SK-N-SH (cell line): Measurements from ENCODE around the gene SLC6A3.

ENCODE experiments used
- EZH2phosphoT487 ChIP-seq: fragments of 200-600 bp; sonication (generic); IDR thresholded peaks from 2 replicates; pipeline ENCODE4 v1.6.1; 2017; ENCODE audit warnings: low read depth, mixed run types, mild to moderate bottlenecking, antibody characterized with exemption, moderate library complexity, borderline replicate concordance
- GABPA ChIP-seq: IDR thresholded peaks from 2 replicates; pipeline ENCODE4 v1.4.0; 2012; ENCODE audit warnings: low read depth, mild to moderate bottlenecking
- SMC3 ChIP-seq: IDR thresholded peaks from 2 replicates; pipeline ENCODE4 v1.6.1; 2012; ENCODE audit warnings: low read depth, low read length, improper control_type of control experiment
- YY1 ChIP-seq: IDR thresholded peaks from 2 replicates; pipeline ENCODE4 v1.4.0; 2012; ENCODE audit warnings: low read depth, mild to moderate bottlenecking
- TF ChIP-seq, protein P1 (sequence below): fragments of 200-600 bp; sonication (generic); IDR thresholded peaks from 2 replicates; pipeline ENCODE4 v1.6.1; 2017; ENCODE audit warnings: antibody characterized with exemption, mild to moderate bottlenecking, moderate library complexity
- TF ChIP-seq, protein P2 (sequence below): IDR thresholded peaks from 2 replicates; pipeline ENCODE4 v1.6.1; 2012; ENCODE audit warnings: mild to moderate bottlenecking, low read depth, low read length, moderate library complexity
- TF ChIP-seq, protein P3 (sequence below): fragments of 150-350 bp; IDR thresholded peaks from 2 replicates; pipeline ENCODE4 v1.6.1; 2016; ENCODE audit warnings: mild to moderate bottlenecking, low read depth, low read length

DNA sequence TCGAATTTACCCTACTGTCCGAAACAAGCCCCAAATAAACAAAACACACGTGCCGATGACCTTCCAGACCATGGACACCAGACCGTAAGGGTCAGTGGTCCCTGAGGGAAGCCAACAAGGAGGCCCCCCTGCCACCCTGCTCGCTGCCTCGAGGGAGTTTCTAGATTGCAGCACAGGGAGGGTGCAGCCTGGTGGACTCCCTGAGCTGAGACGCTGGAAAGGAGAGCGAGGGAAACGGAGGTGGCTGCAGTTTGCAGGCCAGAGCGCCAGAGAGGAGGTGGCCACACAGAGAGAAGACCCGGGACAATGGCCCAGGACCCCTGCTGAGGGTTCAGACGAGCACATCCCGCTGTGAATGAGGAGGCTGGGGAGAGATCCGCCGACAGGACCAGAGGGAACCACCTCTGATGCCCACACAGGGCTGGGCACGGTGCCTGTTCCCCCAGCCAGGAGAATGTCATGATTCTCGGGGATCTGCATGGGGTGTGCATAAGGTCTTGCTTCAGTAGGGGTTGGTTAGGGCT is 48.9 kb downstream of the SLC6A3 start:
- TF ChIP-seq, protein P1, sequence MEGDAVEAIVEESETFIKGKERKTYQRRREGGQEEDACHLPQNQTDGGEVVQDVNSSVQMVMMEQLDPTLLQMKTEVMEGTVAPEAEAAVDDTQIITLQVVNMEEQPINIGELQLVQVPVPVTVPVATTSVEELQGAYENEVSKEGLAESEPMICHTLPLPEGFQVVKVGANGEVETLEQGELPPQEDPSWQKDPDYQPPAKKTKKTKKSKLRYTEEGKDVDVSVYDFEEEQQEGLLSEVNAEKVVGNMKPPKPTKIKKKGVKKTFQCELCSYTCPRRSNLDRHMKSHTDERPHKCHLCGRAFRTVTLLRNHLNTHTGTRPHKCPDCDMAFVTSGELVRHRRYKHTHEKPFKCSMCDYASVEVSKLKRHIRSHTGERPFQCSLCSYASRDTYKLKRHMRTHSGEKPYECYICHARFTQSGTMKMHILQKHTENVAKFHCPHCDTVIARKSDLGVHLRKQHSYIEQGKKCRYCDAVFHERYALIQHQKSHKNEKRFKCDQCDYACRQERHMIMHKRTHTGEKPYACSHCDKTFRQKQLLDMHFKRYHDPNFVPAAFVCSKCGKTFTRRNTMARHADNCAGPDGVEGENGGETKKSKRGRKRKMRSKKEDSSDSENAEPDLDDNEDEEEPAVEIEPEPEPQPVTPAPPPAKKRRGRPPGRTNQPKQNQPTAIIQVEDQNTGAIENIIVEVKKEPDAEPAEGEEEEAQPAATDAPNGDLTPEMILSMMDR, result no peak
- TF ChIP-seq EZH2phosphoT487, result no peak
- no peak for TF ChIP-seq SMC3
- no peak for TF ChIP-seq YY1
- TF ChIP-seq, protein P2, sequence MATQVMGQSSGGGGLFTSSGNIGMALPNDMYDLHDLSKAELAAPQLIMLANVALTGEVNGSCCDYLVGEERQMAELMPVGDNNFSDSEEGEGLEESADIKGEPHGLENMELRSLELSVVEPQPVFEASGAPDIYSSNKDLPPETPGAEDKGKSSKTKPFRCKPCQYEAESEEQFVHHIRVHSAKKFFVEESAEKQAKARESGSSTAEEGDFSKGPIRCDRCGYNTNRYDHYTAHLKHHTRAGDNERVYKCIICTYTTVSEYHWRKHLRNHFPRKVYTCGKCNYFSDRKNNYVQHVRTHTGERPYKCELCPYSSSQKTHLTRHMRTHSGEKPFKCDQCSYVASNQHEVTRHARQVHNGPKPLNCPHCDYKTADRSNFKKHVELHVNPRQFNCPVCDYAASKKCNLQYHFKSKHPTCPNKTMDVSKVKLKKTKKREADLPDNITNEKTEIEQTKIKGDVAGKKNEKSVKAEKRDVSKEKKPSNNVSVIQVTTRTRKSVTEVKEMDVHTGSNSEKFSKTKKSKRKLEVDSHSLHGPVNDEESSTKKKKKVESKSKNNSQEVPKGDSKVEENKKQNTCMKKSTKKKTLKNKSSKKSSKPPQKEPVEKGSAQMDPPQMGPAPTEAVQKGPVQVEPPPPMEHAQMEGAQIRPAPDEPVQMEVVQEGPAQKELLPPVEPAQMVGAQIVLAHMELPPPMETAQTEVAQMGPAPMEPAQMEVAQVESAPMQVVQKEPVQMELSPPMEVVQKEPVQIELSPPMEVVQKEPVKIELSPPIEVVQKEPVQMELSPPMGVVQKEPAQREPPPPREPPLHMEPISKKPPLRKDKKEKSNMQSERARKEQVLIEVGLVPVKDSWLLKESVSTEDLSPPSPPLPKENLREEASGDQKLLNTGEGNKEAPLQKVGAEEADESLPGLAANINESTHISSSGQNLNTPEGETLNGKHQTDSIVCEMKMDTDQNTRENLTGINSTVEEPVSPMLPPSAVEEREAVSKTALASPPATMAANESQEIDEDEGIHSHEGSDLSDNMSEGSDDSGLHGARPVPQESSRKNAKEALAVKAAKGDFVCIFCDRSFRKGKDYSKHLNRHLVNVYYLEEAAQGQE, result no peak
- TF ChIP-seq, protein P3, sequence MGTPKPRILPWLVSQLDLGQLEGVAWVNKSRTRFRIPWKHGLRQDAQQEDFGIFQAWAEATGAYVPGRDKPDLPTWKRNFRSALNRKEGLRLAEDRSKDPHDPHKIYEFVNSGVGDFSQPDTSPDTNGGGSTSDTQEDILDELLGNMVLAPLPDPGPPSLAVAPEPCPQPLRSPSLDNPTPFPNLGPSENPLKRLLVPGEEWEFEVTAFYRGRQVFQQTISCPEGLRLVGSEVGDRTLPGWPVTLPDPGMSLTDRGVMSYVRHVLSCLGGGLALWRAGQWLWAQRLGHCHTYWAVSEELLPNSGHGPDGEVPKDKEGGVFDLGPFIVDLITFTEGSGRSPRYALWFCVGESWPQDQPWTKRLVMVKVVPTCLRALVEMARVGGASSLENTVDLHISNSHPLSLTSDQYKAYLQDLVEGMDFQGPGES, result no peak
- no peak for TF ChIP-seq GABPA
